IPS-18c (cell line): Measurements from ENCODE around the gene WDR45.
"Not testable (repeated sequence)": the region's sequence is repeated elsewhere in the genome, so short reads cannot be mapped to it uniquely, and the experiment has no call there.

Source experiments
- H3K4me3 ChIP-seq: 2 replicates; pipeline ENCODE4 v1.7.0; 2013; ENCODE audit warnings: low read depth, mild to moderate bottlenecking, low read length, moderate library complexity; ENCODE audit not compliant: insufficient read depth
- H3K9me3 ChIP-seq: one replicate; pipeline ENCODE4 v1.6.1; 2013; ENCODE audit warnings: mild to moderate bottlenecking, low read length, moderate library complexity; ENCODE audit not compliant: control insufficient read depth, insufficient read depth

WDR45 gene

GRCh38 chrX:49079489-49080428 lies at the start of gene WDR45:
TSS of gene WDR45 (minus strand) at chrX:49079887. CDS start at chrX:49078095, 1,792 bp downstream.
- Histone ChIP-seq H3K4me3 (peak within 1 kb of the TSS; percentile 61), H3K9me3 (peaks cover 19% of the 10 kb centered on the region)

- peaks cover 8% of the 10 kb centered on the region for H3K9me3 ChIP-seq
- no peak overlapping the region for H3K4me3 ChIP-seq
These were observed 49.7 kb upstream of the WDR45 start for GRCh38 chrX:49129427-49129826.

- H3K4me3 ChIP-seq, result not testable (repeated sequence)
- peaks cover 11% of the 10 kb centered on the region for H3K9me3 ChIP-seq
These were observed 48.1 kb upstream of the WDR45 start for GRCh38 chrX:49127742-49128258.

DNA sequence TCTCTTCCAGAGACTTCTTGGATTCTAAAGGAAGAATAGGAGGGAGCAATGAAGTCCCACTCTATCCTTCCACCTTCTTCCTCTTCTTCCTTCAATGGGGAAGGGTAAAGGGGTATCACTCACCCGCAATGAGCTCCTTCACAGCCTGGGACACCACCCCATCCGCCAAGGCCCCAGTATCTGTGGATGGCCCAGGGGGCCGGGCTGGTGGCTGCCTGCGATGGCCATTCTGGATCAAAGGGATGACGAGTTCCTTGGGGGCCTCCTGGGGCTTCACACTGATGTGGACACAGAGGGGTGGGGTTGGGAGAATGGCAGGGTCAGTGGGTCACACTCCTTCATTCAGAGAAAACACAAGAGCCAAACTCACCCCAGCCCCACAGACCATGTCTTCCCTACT lies 42.8 kb upstream of the WDR45 start:
- Histone ChIP-seq H3K9me3 (peaks cover 5% of the 10 kb centered on the region), H3K4me3 (peak overlapping the region; percentile 81)

DNA sequence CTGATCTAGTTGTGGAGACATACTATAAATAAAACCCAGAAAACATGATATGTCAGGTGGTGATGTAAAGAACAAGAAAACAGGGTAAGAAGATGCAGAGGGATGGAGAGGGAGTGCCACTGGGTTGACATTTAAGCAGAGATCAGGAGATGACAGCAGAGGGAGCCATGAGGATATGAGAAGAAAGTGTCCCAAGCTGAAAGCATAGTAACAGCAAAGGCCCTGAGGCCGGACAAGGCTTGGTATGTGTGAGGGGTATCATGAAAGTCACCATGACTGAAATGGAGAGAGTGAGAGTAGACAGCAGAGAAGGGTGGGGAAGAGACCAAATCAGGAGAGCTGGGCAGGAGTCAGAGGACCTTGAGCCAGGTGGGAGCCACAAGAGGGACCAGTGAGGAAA lies 40.4 kb upstream of the WDR45 start:
- Histone ChIP-seq H3K9me3 (peaks cover 3% of the 10 kb centered on the region), H3K4me3 (no peak overlapping the region)

DNA sequence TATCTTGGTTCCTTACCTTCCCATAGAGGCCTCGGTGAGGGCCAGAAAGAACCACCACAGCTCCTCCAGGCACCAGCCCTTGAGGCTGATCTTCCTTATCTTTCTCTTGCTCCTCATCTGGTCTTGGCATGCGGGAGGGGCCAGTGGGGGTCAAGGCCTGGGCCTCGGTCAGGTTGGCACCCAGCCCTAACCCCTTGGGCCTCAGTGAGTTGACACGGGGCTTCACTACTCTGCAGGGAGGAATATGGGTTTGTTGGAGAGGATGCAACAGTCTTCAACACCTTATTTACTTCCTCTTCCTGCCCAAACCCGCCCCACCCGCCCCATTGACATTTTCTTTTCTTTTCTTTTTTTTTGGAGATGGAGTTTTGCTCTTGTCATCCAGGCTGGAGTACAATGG lies 37.9 kb upstream of the WDR45 start:
- H3K9me3 ChIP-seq, result no peaks in the 10 kb centered on the region
- H3K4me3 ChIP-seq, result no peak overlapping the region

- Histone ChIP-seq H3K4me3 (no peak overlapping the region), H3K9me3 (no peaks in the 10 kb centered on the region)
These were observed 37.0 kb upstream of the WDR45 start for GRCh38 chrX:49116716-49117115.

DNA sequence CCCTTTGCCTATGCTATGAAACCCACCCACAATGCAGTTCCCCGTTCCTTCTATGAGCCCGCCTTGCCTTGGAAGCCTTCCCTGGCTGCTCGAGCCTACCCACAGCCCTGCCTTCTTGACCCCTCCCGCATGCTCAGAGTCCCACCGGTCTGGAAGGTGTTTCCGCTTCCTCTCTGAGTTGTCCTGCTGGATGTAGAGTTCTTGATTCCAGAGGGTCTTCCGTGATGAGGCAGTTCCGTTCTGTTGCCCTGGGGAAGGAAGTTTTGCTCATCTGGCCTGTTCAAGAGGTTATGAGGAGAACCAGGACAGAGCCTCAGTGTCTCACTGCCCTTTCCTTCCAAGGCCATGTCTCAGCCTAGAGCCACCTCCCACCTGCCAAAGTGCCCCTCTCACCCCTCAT lies 36.4 kb upstream of the WDR45 start:
- H3K9me3 ChIP-seq, result no peaks in the 10 kb centered on the region
- H3K4me3 ChIP-seq, result no peak overlapping the region

- peaks cover 3% of the 10 kb centered on the region for H3K9me3 ChIP-seq
- no peak overlapping the region for H3K4me3 ChIP-seq
These were observed 32.1 kb upstream of the WDR45 start for GRCh38 chrX:49111791-49112190.

DNA sequence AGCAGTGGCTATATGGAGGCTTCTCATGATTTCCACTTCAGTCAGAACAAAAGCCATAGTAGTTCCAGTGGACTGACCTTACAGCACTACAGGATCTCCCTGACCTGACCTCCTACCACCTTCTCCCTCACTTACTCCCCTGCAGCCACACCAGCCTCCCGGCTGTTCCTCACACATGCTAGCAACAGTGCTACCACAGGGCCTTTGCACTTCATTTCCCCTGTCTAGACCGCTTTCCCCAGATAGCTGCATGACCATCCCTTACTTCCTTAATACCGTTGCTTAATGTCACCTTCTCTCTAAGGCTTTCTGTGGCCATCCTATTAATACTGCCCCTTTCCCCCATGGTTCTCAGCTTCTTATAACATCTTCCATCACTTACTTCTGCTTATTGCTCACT lies 30.7 kb upstream of the WDR45 start:
- H3K9me3 ChIP-seq, result peaks cover 3% of the 10 kb centered on the region
- H3K4me3 ChIP-seq, result no peak overlapping the region

DNA sequence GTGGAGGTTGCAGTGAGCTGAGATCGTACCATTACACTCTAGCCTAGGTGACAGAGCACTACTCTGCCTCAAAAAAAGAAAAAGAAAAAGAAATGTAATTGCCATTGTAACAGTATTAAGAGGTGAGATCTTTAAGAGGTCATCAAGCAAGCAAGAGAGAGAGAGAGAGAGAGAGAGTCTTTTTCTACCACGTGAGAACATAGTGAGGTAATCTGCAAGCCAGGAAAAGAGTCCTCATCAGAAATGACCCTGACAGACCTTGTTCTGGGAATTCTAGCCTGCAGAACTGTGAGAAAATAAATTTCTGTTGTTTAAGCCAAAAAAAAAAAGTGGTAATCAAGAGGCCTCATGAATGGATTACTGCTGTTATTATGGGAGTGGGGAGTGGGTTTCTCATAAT lies 29.0 kb upstream of the WDR45 start:
- Histone ChIP-seq H3K9me3 (peaks cover 5% of the 10 kb centered on the region), H3K4me3 (no peak overlapping the region)

DNA sequence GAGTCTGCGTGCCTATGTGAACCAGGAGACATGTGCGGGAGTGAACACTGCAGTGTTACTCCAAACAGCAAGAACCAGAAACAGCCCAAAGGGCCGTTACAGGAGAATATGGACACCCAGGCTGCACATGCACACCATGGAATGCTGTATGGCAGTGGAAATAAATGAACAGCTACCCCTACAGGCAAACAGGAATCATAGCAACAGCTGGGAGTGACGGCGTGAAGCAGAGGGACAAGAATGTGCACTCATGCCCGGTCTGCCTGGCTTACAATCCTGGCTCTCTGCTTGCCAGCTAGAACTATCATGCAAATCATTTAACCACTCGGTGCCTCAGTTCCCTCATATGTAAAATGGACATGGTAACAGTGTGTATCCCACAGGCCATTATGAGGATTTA lies 27.2 kb upstream of the WDR45 start:
- Histone ChIP-seq H3K9me3 (peaks cover 5% of the 10 kb centered on the region), H3K4me3 (no peak overlapping the region)

DNA sequence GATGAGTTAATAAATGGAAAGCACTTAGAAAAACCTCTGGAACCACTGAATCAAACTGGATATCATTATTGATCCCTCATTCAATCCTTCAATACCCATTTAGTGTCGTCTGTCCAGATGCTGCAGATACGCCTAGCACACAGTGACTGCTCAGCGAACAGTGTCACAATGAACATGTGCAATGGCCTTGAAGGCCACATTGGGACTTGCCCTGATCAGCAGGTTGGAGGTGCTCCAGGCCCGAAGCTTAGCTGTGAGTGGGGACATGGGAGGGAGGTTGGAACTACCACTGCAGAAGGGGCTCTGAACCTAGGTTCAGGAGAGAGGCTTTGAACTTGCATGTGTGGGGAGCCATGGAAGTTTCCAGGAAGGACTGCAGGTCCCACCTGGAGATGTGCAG lies 26.6 kb upstream of the WDR45 start:
- H3K4me3 ChIP-seq, result no peak overlapping the region
- H3K9me3 ChIP-seq, result peaks cover 8% of the 10 kb centered on the region

GRCh38 chrX:49103637-49104036 lies 23.9 kb upstream of the WDR45 start:
- Histone ChIP-seq H3K9me3 (peaks cover 10% of the 10 kb centered on the region), H3K4me3 (no peak overlapping the region)

GRCh38 chrX:49102190-49102589 lies 22.5 kb upstream of the WDR45 start:
- H3K4me3 ChIP-seq, result no peak overlapping the region

DNA sequence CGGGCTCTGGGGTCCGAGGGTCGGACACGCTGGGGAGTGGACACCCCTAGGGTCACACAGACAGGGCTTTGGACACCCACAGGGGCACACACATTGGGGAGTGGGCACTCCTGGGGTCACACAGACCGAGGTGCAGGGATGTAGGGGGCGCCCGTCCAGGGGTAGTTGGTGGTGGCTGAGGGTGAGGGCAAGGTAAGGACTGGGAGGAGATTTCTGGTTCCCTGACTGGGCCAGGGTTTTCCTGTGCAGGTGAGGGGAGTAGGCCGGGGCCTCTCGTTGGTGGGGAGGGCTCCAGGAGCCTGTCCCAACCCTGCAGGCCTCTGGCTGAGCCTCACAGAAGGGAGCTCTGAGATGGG lies 21.9 kb upstream of the WDR45 start:
- peak overlapping the region; percentile 85 for H3K4me3 ChIP-seq
- peaks cover 11% of the 10 kb centered on the region for H3K9me3 ChIP-seq

More at GRCh38 chrX:49102190-49102589, 22.5 kb upstream of the WDR45 start:
- H3K9me3 ChIP-seq, result peaks cover 9% of the 10 kb centered on the region

GRCh38 chrX:49100704-49101628 lies 21.3 kb upstream of the WDR45 start:
- peaks cover 11% of the 10 kb centered on the region for H3K9me3 ChIP-seq
- peak overlapping the region; percentile 85 for H3K4me3 ChIP-seq

DNA sequence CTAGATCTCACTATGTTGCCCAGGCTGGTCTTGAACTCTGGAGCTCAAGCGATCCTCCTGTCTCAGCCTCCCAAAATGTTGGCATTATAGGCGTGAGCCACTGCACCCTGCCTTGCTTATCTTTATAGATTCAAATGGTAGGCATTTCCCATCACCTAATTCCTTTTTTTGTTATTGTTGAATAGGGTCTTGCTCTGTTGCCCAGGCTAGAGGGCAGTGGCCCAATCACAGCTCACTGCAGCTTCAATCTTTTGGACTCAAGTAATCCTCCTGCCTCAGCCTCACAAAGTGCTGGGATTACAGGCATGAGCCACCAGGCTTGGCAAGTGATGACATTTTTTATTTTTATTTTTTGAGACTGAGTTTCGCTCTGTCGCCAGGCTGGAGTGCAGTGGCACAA lies 16.7 kb upstream of the WDR45 start:
- Histone ChIP-seq H3K4me3 (no peak overlapping the region), H3K9me3 (peaks cover 13% of the 10 kb centered on the region)
